CD4-positive, alpha-beta T cell (primary cell): ENCODE results near the gene NCOR2. TPM values are rescaled to one million over a fixed set of nuclear protein-coding genes. Genes with fewer than 3 reads are reported as not detected.

ENCODE experiments used
- ATAC-seq: fragments of 200-7000 bp; cut with Tn5 transposase; one replicate; pipeline ENCODE4 v1.10.0; 2022; ENCODE audit warnings: mild to moderate bottlenecking; ENCODE audit not compliant: poor library complexity
- CTCF ChIA-PET: fragments of 350-600 bp; sonication (Branson Sonifier 250); formaldehyde crosslinking; loops from one replicate; lab custom pipeline; 2021; ENCODE audit warnings: antibody characterized with exemption, inconsistent platforms; lab: Charles Lee
- POLR2A ChIA-PET: fragments of 350-600 bp; sonication (Branson Sonifier 250); formaldehyde crosslinking; loops from one replicate; lab custom pipeline; 2021; ENCODE audit warnings: antibody characterized with exemption, inconsistent platforms; lab: Charles Lee
- DNase-seq, 14 experiments: peaks; one replicate each; pipeline ENCODE4 v3.0.0-alpha.2; 2013 to 2020; ENCODE audit warnings: mixed read lengths in 2 of 14
- H3K27ac ChIP-seq, 2 donors: one replicate each; pipeline versions ENCODE4 v1.5.1 to v1.7.0; 2013; ENCODE audit warnings: low read length in 2 of 2, low read depth in 1 of 2, mild to moderate bottlenecking in 1 of 2
- H3K27me3 ChIP-seq, 2 experiments: 1 replicate in 1 of 2; 2 replicates in 1 of 2; pipeline versions ENCODE4 v1.6.1 to v1.7.0; 2013; ENCODE audit warnings: low read length in 2 of 2, control low read depth in 1 of 2, mild to moderate bottlenecking in 1 of 2, moderate library complexity in 1 of 2; ENCODE audit not compliant: insufficient read depth in 2 of 2, control insufficient read depth in 1 of 2
- H3K36me3 ChIP-seq: one replicate; pipeline ENCODE4 v1.6.1; 2013; ENCODE audit warnings: low read length, control low read depth; ENCODE audit not compliant: insufficient read depth
- H3K4me1 ChIP-seq: one replicate; pipeline ENCODE4 v1.6.1; 2013; ENCODE audit warnings: low read length, control low read depth; ENCODE audit not compliant: insufficient read depth
- H3K4me3 ChIP-seq: one replicate; pipeline ENCODE4 v1.5.1; 2013; ENCODE audit warnings: mild to moderate bottlenecking, low read length, moderate library complexity
- H3K9me3 ChIP-seq, 2 experiments: 1 replicate in 1 of 2; 2 replicates in 1 of 2; pipeline versions ENCODE4 v1.6.1 to v1.7.0; 2013; ENCODE audit warnings: low read length in 2 of 2, mild to moderate bottlenecking in 2 of 2, control low read depth in 1 of 2, moderate library complexity in 1 of 2; ENCODE audit not compliant: control insufficient read depth in 1 of 2, insufficient read depth in 1 of 2
- H3K27ac Mint-ChIP-seq: one replicate; pipeline ENCODE4 v1.8.0; 2020; ENCODE audit warnings: mixed read lengths
- H3K27me3 Mint-ChIP-seq: one replicate; pipeline ENCODE4 v1.8.0; 2021; ENCODE audit warnings: mixed read lengths
- H3K36me3 Mint-ChIP-seq: one replicate; pipeline ENCODE4 v1.8.0; 2021; ENCODE audit warnings: low read depth, mixed read lengths
- H3K4me1 Mint-ChIP-seq: one replicate; pipeline ENCODE4 v1.8.0; 2021; ENCODE audit warnings: low read depth, mixed read lengths
- H3K4me3 Mint-ChIP-seq: one replicate; pipeline ENCODE4 v1.8.0; 2020; ENCODE audit warnings: mild to moderate bottlenecking, mixed read lengths
- H3K9me3 Mint-ChIP-seq: one replicate; pipeline ENCODE4 v1.8.0; 2020; ENCODE audit warnings: mixed read lengths
- intact Hi-C, 2 experiments: fragments of 100-400 bp; cut with DNase I in 1 of 2; cut with micrococcal nuclease in 1 of 2; formaldehyde crosslinking; loops; one replicate each; pipeline versions ENCODE4 v1.15.1 to v1.9.0; 2023 to 2025; cut with DNase I, micrococcal nuclease
- total RNA-seq, 174 experiments: library from RNA in 2 of 174; stranded (reverse) in 2 of 174; gene quantifications; one replicate each; pipeline ENCODE4 v1.2.3 and lab custom pipeline; 2021 to 2026
- TF ChIP-seq, protein P1 (sequence below): fragments of 200-600 bp; IDR thresholded peaks from one replicate; pipeline ENCODE4 v1.8.0; 2022; ENCODE audit warnings: antibody characterized with exemption, mild to moderate bottlenecking

Gene NCOR2
- total RNA-seq, 2 experiments from 2014 or later = 133 to 140 TPM

DNA sequence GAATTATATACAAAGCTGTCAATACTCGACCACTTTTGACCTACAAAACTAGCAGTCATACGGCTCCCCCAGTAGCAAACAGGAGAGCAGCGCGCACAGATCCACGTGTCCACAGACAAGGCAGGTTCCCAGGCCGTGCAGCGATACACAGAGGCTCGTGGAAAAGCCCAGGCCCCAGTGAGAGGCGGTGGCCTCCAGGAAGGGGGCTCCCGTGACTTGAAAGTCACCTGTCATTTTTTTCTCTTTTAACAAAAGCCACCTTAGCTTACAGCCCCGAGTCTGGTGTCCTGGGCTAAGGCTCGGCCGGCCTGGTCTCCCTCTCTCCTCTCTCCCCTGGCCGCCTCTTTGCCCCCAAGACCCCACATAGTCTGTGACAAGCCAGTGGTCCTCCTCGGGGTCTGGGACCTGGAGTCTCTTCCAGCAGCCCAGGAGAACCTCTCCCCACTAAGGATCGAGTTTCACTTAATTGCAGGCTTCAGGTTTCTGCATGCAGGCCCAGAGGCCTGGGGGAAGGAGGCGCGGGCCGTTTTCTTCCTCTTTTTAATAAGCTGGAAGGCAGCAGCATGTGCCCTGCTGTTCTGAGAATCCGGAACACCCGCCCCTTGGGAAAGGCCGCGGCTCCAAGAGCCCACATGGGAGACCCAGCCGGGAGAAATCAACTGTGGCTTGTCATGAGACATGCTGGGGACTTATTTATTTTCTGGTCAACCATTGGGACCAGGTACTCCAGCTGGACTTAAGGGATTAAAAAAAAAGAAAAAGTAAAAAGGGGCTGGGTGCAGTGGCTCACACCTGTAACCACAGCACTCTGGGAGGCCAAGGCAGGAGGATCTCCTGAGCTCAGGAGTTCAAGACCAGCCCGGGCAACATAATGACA, 15.9 kb downstream of the NCOR2 start:
- peaks cover 0 to 6% of the 10 kb centered on the region in 2 experiments for H3K9me3 ChIP-seq
- TF ChIP-seq, protein P1, sequence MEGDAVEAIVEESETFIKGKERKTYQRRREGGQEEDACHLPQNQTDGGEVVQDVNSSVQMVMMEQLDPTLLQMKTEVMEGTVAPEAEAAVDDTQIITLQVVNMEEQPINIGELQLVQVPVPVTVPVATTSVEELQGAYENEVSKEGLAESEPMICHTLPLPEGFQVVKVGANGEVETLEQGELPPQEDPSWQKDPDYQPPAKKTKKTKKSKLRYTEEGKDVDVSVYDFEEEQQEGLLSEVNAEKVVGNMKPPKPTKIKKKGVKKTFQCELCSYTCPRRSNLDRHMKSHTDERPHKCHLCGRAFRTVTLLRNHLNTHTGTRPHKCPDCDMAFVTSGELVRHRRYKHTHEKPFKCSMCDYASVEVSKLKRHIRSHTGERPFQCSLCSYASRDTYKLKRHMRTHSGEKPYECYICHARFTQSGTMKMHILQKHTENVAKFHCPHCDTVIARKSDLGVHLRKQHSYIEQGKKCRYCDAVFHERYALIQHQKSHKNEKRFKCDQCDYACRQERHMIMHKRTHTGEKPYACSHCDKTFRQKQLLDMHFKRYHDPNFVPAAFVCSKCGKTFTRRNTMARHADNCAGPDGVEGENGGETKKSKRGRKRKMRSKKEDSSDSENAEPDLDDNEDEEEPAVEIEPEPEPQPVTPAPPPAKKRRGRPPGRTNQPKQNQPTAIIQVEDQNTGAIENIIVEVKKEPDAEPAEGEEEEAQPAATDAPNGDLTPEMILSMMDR = no peak
- H3K4me3 ChIP-seq = no peak overlapping the region
- H3K4me1 ChIP-seq = peaks cover 77% of the 10 kb centered on the region
- ChIA-PET CTCF (no interaction called here), POLR2A (no interaction called here)
- DNase-seq (peak in 2 of 14 experiments; percentile 55), ATAC-seq (peak; percentile 25)
- intact Hi-C loops = loop anchor here in 1 of 2 experiments (5.0 kb wide), 1 partner anchor 164 kb away; no protein-coding TSS in a partner anchor
- no peaks in the 10 kb centered on the region for H3K9me3 Mint-ChIP-seq
- no peaks in the 10 kb centered on the region for H3K27me3 ChIP-seq
- H3K4me3 Mint-ChIP-seq = no peak overlapping the region
- H3K27ac ChIP-seq = no peak overlapping the region
- no peak overlapping the region for H3K27ac Mint-ChIP-seq
- no peaks in the 10 kb centered on the region for H3K36me3 Mint-ChIP-seq
- H3K4me1 Mint-ChIP-seq = peaks cover 83% of the 10 kb centered on the region
- H3K36me3 ChIP-seq = peaks cover 6% of the 10 kb centered on the region
- H3K27me3 Mint-ChIP-seq = no peaks in the 10 kb centered on the region

DNA sequence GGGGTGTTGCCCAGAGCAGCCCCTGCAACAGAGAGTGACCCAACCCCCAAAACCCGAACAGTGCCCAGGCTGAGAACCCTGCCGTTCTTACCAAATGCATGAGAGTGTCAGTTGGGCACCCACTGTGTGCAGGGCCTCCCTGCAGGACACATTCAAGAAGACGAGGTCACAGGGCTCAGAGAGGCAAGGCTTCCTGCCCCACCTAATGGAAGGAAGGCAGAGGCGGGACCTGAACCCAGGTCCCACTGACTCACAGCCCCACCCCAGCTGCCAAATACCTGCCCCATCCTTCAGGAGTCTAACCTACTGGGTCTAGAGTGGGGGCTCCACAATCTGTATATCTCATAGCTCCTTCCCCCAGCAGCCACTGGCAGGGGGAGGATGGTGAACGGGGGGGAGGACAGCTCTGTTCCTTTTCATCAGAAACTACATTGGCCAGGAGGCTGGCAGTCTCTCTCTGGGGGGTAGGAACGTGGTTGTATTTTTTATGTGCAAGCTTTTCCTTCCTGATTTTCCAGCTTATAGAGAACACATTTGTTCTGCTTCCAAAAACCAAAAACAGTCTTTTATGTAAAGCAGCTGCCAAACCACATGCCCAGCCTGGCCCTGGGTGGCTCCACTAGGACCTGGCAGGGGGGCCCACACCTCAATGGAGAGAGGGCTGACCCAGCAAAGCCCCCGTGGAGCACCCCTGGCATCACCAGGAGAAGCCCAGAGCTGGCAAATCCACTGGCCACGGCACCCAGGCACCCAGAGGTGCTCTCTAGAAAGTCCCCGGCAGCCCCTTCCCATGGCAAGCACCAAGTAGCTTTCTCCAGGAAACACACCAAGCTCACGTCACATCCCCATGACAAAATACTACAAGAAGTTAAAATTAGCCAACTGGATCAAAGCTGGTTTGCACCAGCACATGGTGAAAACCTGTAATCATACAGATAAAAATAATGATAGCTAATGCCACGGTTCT, 17.0 kb downstream of the NCOR2 start:
- H3K4me3 Mint-ChIP-seq = no peak overlapping the region
- ChIA-PET POLR2A (no interaction called here), CTCF (no interaction called here)
- H3K4me3 ChIP-seq = no peak overlapping the region
- H3K4me1 Mint-ChIP-seq = peaks cover 83% of the 10 kb centered on the region
- ATAC-seq (no peak), DNase-seq (no peak)
- H3K4me1 ChIP-seq = peaks cover 79% of the 10 kb centered on the region
- intact Hi-C loops = loop anchor here in 1 of 2 experiments (5.0 kb wide), 1 partner anchor 163 kb away; no protein-coding TSS in a partner anchor
- no peaks in the 10 kb centered on the region for H3K36me3 Mint-ChIP-seq
- H3K27ac ChIP-seq = no peak overlapping the region
- TF ChIP-seq, protein P1 = no peak
- H3K9me3 ChIP-seq = peaks cover 0 to 6% of the 10 kb centered on the region in 2 experiments
- no peak overlapping the region for H3K27ac Mint-ChIP-seq
- H3K27me3 Mint-ChIP-seq = no peaks in the 10 kb centered on the region
- no peaks in the 10 kb centered on the region for H3K9me3 Mint-ChIP-seq
- peaks cover 6% of the 10 kb centered on the region for H3K36me3 ChIP-seq
- H3K27me3 ChIP-seq = no peaks in the 10 kb centered on the region

DNA sequence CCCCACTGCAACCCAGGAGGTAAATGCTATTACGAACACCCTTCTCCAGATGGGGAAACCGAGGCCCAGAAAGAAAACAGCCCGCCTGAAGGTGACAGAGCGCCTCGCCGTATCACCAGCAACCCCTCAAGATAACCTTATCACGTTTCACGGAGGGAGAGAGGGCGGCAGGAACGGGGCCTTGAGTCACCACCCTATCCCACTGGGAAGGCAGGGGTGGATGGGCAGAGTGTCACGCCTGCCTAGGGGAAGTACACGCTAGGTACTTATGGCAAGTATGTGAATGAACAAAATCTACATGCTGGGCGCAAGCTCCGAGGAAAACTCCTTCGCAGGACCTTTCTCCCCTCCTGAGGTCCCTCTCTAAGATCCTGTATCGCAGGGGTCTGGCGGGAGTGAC, 17.8 kb downstream of the NCOR2 start:
- intact Hi-C loops = loop anchor here (5.0 to 10.0 kb wide), 2 partner anchors 155 to 162 kb away; no protein-coding TSS in a partner anchor
- H3K27me3 Mint-ChIP-seq = no peaks in the 10 kb centered on the region
- no peak for DNase-seq
- no peak overlapping the region for H3K27ac ChIP-seq
- H3K36me3 Mint-ChIP-seq = no peaks in the 10 kb centered on the region
- TF ChIP-seq, protein P1 = no peak
- CTCF ChIA-PET = no interaction called here
- H3K27ac Mint-ChIP-seq = no peak overlapping the region
- no peaks in the 10 kb centered on the region for H3K9me3 Mint-ChIP-seq
- peaks cover 82% of the 10 kb centered on the region for H3K4me1 Mint-ChIP-seq
- no peak overlapping the region for H3K4me3 Mint-ChIP-seq
- peaks cover 79% of the 10 kb centered on the region for H3K4me1 ChIP-seq
- no peak overlapping the region for H3K4me3 ChIP-seq
- no peaks in the 10 kb centered on the region for H3K27me3 ChIP-seq
- H3K36me3 ChIP-seq = peaks cover 6% of the 10 kb centered on the region
- ATAC-seq = no peak
- H3K9me3 ChIP-seq = peaks cover 0 to 6% of the 10 kb centered on the region in 2 experiments
- POLR2A ChIA-PET = no interaction called here
